Pulmonary artery endothelial cell (primary cell): ENCODE data around the gene STK25. TPM values are rescaled to one million over a fixed set of nuclear protein-coding genes. Genes with fewer than 3 reads are reported as not detected.

Experiments used
- DNase-seq: peaks from one replicate; pipeline ENCODE4 v3.0.0-alpha.2; 2011; ENCODE audit warnings: low read depth, low spot score
- total RNA-seq: library from RNA; depleted of rRNA; stranded (reverse); fragments of >200 nt; gene quantifications from 2 replicates; pipeline ENCODE4 v1.2.3, GENCODE V29; 2014

STK25 gene
- total RNA-seq, 1 donor from 2014 or later = 324 TPM

- no peak for DNase-seq
These were observed 13.0 kb downstream of the STK25 start for GRCh38 chr2:241495172-241496002.

GRCh38 chr2:241494311-241494908, 14.0 kb downstream of the STK25 start:
- DNase-seq = no peak

DNA sequence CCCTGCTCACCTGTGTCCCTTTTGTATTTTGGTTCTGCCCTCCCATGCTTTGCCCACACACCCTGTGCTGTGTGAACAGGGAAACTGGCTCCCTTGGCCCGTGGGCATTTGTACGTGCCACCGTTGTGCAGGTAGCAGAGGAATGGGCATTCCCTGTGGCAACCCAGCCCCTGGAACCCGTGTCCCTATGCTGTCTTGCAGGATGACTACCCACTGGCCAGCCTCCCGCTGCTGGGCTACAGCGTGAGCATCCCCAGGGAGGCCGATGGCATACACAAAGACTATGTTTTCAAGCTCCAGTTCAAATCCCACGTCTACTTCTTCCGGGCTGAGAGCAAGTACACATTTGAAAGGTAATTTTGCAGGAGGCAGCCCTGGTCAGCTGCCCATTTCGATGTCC, 15.3 kb downstream of the STK25 start:
- DNase-seq = no peak

DNA sequence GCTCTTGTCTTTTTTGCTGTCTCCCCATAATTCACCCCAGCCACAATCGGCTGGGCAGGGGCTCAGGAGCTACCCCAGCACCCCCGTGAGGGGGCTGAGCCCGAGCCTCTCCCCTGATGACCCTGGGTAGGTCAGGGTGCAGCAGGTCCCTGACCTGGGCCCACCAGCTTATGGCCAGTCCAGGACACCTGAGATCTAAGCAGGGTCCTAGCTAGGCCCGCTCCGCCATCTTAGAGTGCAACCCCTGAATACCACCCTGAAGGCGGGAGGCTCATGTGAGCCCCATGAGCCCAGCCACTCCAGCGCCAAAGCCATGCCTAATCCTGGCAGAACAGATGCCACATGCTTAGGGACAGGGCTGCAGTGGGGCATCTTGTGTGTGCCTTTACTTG, 16.2 kb downstream of the STK25 start:
- DNase-seq = no peak

DNA sequence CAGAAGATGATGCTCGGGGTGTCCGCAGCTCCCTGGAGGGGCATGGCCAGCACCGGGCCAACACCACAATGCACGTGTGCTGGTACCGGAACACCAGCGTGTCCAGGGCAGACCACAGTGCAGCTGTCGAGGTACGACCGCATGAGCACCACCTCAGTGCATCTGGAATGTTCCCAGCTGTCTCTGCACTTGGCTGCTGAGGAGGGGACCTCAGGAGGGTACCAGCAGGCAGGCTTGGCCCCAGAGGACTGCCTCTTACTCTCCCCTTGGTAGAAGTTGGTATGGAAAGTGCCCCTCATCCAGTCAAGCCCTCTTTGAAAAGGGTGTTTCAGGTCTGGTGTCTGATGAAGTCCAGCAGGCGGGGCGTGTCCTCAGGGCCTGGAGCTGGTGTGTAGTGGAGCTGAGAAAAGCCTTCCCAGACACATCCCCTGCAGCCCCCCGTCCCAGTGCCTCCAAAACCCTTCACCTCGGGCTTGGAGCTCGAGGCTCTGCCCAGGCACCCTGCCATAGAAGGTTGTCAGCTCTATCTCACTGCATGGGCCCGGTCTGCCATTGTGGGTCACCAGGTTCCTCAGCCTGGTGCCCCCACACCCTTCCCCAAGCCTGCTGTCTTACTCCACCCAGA, 16.7 kb downstream of the STK25 start:
- no peak for DNase-seq

DNA sequence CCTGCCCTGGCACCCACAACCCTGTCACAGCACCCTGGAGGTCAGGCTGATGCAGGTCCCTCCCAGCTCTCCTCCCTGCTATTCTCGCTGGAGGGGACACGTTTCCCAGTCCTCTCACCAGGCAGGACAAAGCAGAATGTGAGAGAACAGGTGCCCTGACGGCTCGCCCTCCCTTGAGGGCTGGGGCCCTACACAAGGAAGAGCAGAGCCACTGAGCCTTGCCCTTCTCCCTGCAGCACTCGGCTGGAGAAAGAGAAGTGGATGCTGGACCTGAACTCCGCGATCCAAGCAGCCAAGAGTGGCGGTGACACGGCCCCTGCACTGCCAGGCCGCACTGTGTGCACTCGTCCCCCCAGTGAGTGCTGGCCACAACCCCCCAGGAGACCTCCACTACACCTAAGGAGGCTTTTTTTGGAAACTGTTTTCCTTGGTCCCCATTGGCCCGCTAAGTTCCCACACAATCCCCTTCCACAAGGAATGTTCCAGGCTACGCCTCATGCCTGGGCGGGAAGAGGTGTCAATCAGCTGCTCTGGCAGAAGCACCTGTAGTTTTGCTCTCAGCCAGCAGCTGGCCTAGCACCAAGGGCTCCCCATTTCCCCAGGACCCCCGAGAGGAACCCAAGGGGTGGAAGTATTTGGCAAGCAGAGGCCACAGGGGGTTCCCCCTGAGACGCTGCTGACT, 17.4 kb downstream of the STK25 start:
- DNase-seq = no peak

DNA sequence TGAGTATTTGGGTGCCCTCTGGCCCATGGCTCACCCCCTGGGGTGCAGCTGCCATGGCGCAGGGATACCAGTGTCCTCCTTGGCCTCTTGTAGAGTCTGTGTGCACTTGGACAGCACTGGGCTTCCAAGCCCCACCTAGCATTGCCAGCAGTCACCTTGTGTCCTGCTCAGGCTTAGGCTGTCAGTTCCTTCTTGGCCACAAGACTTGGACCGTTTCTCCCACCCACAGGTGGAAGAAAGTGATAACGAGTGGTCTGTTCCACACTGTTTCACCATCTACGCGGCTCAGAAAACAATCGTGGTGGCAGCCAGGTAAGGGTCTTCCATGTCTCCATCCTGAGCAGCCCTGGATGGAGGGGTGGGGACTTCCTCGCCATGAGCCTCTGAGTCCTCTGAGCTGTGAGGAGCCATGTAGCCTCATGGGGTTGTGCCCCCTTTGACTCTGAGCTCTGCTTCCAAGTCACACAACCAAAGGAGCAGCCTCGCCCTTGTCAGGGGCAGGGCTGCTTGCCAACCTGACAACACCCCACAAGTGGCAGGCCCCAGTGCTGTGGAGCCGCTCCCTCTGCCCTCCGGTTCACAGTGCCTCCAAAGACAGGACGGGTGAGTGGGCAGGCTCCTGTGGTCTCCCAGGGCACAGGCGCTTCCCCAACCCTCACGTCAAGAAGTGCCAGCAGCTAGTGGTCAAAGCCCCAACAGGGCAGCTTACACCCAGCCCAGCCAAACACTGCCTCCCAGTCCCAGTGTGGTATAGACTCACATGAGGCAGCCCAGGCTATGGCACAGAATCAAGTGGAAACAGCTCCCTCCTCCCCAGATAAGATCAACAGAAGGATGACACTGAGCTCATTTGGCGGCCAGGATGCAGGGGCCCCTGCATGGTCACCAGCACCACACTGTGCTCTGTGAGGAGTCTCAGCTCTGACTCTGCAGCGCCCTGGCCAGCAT, 18.4 kb downstream of the STK25 start:
- no peak for DNase-seq

GRCh38 chr2:241489088-241489487, 19.3 kb downstream of the STK25 start:
- no peak for DNase-seq

GRCh38 chr2:241485172-241485911, 23.0 kb downstream of the STK25 start:
- DNase-seq = no peak

DNA sequence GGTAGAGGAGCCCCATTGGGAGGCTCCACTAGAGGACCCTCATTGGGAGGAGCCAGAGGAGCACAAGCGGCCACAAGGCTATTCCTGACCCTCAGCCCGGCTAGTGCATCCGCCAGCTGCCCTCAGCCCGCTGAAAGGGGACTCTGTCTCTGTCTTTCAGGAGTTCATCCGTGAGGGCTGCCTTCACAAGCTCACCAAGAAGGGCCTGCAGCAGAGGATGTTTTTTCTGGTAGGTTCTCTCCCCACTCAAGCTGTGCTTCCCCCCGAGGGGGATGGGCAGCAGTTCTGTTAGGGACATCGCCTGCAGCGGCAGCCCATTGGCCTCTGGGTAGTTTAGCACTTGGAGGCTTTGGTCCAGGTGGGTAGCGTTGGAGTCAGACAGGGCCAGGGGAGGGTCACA, 25.1 kb downstream of the STK25 start:
- DNase-seq = no peak

DNA sequence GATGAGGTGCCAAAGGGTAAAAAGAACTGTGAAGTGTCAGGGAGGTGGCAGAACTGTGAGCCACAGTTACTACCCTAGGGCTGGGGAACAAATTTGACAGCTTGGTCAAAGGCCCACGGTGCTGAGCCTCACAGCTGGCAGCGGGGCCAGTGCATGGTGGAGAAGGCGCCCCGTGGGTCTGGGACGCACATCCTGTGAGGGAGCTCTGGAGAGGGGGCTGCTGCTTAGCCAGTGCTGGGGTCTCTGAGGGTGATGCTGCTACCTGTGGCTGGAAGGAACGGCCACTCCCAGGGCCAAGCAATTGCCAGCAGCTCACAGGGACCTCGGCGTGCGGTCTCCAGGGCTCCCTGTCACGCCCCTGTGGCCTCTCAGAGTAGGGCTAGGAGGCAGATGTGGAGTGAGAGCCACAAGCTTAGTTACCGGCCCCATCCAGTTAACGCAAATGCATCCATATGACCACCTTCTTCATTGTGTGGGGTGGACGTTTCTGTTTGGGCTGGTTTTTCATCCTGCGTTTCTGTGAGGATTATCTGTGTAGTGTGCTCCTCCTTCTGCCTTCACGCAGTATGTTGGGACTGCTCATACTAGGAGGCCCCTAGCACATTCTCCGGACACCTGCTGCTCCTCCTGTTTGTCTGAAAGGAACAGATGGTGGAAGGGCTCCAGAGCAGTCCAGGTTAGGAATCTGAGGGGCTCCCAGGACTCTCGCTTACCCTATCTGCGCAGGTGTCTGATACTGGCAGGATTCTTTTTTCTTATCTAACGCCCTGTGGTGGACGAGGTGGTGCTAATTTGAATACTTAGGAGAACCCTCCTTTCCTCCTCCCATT, 26.0 kb downstream of the STK25 start:
- DNase-seq = no peak

GRCh38 chr2:241481687-241482086, 26.7 kb downstream of the STK25 start:
- no peak for DNase-seq

DNA sequence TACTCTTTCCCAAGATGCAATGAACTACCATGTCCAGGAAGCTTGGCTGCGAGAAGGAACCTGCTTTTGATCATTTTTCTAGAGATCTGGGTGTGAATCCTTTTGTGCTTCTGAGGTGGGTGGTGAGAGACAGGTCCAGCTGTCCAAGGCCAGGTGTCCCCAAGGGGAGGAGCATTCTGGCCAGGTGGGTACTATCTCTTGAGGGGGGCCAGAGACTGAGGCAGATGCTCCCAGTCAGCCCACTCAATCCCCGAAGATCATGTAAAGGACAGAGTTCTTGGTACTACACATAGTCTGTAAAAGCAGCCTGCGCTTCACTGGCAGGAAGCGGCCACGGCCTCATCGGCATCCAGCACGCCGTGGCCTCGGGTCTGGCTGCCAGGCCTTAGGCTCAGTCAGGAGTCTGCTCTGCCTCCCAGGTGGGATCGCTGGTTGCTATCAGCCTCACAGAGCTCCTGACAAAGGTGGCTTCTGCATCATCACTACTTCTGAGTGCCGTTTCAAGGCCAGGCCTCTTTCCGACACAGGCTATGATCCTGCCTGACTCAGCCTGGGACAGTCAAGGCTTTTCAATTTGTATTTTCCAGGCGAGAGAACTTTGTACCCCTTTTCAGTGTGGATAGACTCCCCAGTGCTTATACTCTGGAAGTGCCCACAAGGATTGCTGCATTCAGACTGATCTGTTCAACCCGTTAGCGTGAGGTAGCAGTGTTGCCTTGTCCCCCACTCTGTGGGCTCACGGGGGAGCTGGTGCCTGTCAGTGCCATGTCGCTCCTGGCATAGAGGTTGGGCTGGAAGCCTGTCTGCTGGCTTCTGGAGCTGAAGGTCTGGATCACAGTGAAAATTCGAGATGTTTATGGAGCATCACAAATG, 29.1 kb downstream of the STK25 start:
- no peak for DNase-seq

DNA sequence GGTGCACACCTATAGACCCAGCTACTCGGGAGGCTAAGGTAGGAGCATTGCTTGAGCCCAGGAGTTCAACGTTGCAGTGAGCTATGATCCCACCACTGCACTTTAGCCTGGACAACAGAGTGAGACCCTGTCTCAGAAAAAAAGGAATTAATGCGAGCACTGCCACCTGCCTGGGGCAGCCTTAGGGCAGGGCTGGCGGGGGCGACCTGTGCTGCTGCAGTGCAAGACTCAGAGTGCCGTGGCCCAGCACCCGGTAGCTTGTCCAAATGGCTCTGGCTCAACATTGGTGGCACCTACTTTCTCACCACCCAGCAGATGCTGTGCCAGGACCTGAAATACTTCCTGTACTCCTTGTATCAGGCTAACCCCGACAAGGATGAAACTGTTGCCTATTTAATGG, 30.2 kb downstream of the STK25 start:
- no peak for DNase-seq

DNA sequence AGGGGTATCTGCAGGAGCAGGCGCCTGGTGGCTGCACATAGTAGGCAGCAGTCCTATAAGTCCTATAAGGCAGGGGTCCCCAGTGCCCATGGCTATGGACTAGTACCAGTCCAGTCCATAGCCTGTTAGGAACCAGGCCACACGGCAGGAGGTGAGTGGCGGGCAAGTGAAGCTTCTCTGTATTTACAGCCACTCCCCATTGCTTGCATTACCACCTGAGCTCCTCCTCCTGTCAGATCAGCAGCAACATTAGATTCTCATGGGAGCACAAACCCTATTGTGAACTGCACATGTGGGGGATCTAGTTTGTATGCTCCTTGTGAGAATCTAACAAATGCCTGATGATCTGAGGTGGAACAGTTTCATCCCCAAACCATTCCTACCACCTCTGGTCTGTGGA, 33.1 kb downstream of the STK25 start:
- no peak for DNase-seq

- DNase-seq = no peak
These were observed 35.0 kb downstream of the STK25 start for GRCh38 chr2:241473399-241473798.

- no peak for DNase-seq
These were observed 38.6 kb downstream of the STK25 start for GRCh38 chr2:241469746-241470145.

GRCh38 chr2:241468476-241468781, 40.0 kb downstream of the STK25 start:
- DNase-seq = no peak
